H1 (cell line): ENCODE measurements around the gene CORO7. TPM values are rescaled to one million over a fixed set of nuclear protein-coding genes. Genes with fewer than 3 reads are reported as not detected.

ENCODE experiments used
- CTCF ChIA-PET: fragments of 300-600 bp; sonication (Branson Sonifier 250); formaldehyde crosslinking; loops from one replicate; lab custom pipeline; 2021; ENCODE audit not compliant: partially characterized antibody; lab: Charles Lee
- POLR2A ChIA-PET: fragments of 300-600 bp; sonication (Branson Sonifier 250); formaldehyde crosslinking; loops from one replicate; lab custom pipeline; 2021; ENCODE audit warnings: inconsistent platforms; ENCODE audit not compliant: partially characterized antibody; lab: Charles Lee
- DNase-seq, 2 experiments: peaks; one replicate each; pipeline versions ENCODE4 v3.0.0 to v3.0.0-alpha.2; 2010 to 2022; ENCODE audit warnings: low spot score in 2 of 2, low read depth in 1 of 2, mixed read lengths in 1 of 2
- FAIRE-seq: peaks from 2 replicates; lab custom pipeline; 2011; peaks lifted over from hg19 to GRCh38; lab: Jason Lieb, UNC
- H2AFZ ChIP-seq: 2 replicates; pipeline ENCODE4 v1.8.1; 2012; ENCODE audit warnings: low read length, inconsistent platforms
- H2AK5ac ChIP-seq: 2 replicates; pipeline ENCODE4 v1.6.1; 2013; ENCODE audit warnings: low read depth, low read length
- H2BK120ac ChIP-seq: replicated peaks from 2 replicates; pipeline ENCODE3; 2013; ENCODE audit warnings: low read depth, low read length, inconsistent platforms
- H2BK12ac ChIP-seq: 2 replicates; pipeline ENCODE4 v1.6.1; 2013; ENCODE audit warnings: low read depth, low read length
- H2BK15ac ChIP-seq: 2 replicates; pipeline ENCODE4 v1.6.1; 2013; ENCODE audit warnings: low read length
- H2BK20ac ChIP-seq: 2 replicates; pipeline ENCODE4 v1.6.1; 2013; ENCODE audit warnings: low read length
- H2BK5ac ChIP-seq: 2 replicates; pipeline ENCODE4 v1.6.1; 2013; ENCODE audit warnings: low read depth, low read length
- H3K14ac ChIP-seq: 2 replicates; pipeline ENCODE4 v1.6.1; 2013; ENCODE audit warnings: inconsistent platforms; ENCODE audit not compliant: insufficient read length
- H3K18ac ChIP-seq: 2 replicates; pipeline ENCODE4 v1.6.1; 2013; ENCODE audit warnings: low read length; ENCODE audit errors: extremely low read depth
- H3K23ac ChIP-seq: 2 replicates; pipeline ENCODE4 v1.6.1; 2013; ENCODE audit warnings: inconsistent platforms; ENCODE audit not compliant: insufficient read length
- H3K23me2 ChIP-seq: 2 replicates; pipeline ENCODE4 v1.6.1; 2013; ENCODE audit warnings: low read depth, low read length
- H3K27ac ChIP-seq: 2 replicates; pipeline ENCODE4 v1.6.1; 2011; ENCODE audit warnings: low read depth, low read length, inconsistent platforms
- H3K27me3 ChIP-seq, 4 experiments: replicated peaks in 1 of 4; 1 replicate in 1 of 4; 2 replicates in 3 of 4; pipeline versions ENCODE4 v1.6.1 to v1.8.1; 2011 to 2013; ENCODE audit warnings: low read length in 3 of 4, mild to moderate bottlenecking in 3 of 4, inconsistent platforms in 2 of 4, mixed read lengths in 2 of 4, moderate library complexity in 1 of 4; ENCODE audit not compliant: control insufficient read depth in 3 of 4, insufficient read depth in 3 of 4; ENCODE audit errors: extremely low read depth in 1 of 4
- H3K36me3 ChIP-seq, 4 experiments: 2 replicates each; pipeline versions ENCODE4 v1.6.1 to v1.8.1; 2011 to 2013; ENCODE audit warnings: mild to moderate bottlenecking in 4 of 4, low read length in 3 of 4, moderate library complexity in 2 of 4, control low read depth in 1 of 4, inconsistent platforms in 1 of 4; ENCODE audit not compliant: insufficient read depth in 4 of 4, control insufficient read depth in 2 of 4
- H3K4ac ChIP-seq: replicated peaks from 2 replicates; pipeline ENCODE3; 2013; ENCODE audit warnings: low read length, low read depth, mixed read lengths, inconsistent platforms; ENCODE audit not compliant: insufficient read length
- H3K4me1 ChIP-seq, 4 experiments: replicated peaks in 1 of 4; 1 replicate in 1 of 4; 2 replicates in 3 of 4; pipeline versions ENCODE4 v1.6.1 to v1.8.1; 2011 to 2013; ENCODE audit warnings: low read length in 3 of 4, inconsistent platforms in 2 of 4, mixed read lengths in 1 of 4; ENCODE audit not compliant: insufficient read depth in 4 of 4, control insufficient read depth in 3 of 4
- H3K4me2 ChIP-seq, 2 experiments: 2 replicates each; pipeline versions ENCODE4 v1.6.1 to v1.8.1; 2011 to 2013; ENCODE audit warnings: low read depth in 2 of 2, low read length in 2 of 2, control low read depth in 1 of 2, inconsistent platforms in 1 of 2, mild to moderate bottlenecking in 1 of 2; ENCODE audit not compliant: insufficient read depth in 1 of 2
- H3K4me3 ChIP-seq, 4 experiments: fragments of 200-600, 300-600 bp in 1 of 4; sonication (generic), shearing (Covaris generic), sonication (Bioruptor Twin) in 1 of 4; 2 replicates each; pipeline versions ENCODE4 v1.5.1 to v1.8.1; 2011 to 2016; ENCODE audit warnings: low read length in 4 of 4, low read depth in 3 of 4, control low read depth in 2 of 4, inconsistent platforms in 2 of 4, mild to moderate bottlenecking in 2 of 4, mixed read lengths in 1 of 4, moderate library complexity in 1 of 4; ENCODE audit not compliant: insufficient read depth in 2 of 4; ENCODE audit errors: extremely low read depth in 1 of 4
- H3K56ac ChIP-seq: replicated peaks from 2 replicates; pipeline ENCODE3; 2013; ENCODE audit warnings: low read depth, mild to moderate bottlenecking, mixed read lengths, low read length, inconsistent platforms; ENCODE audit not compliant: insufficient read length
- H3K79me1 ChIP-seq: 2 replicates; pipeline ENCODE4 v1.6.1; 2013; ENCODE audit warnings: low read depth, low read length, control low read depth
- H3K79me2 ChIP-seq, 2 experiments: 2 replicates each; pipeline versions ENCODE4 v1.6.1 to v1.8.1; 2012 to 2013; ENCODE audit warnings: low read length in 2 of 2, mild to moderate bottlenecking in 2 of 2, inconsistent platforms in 1 of 2; ENCODE audit not compliant: insufficient read depth in 2 of 2, control insufficient read depth in 1 of 2
- H3K9ac ChIP-seq, 4 experiments: replicated peaks in 1 of 4; 1 replicate in 1 of 4; 2 replicates in 3 of 4; pipeline versions ENCODE4 v1.6.1 to v1.8.1; 2011 to 2013; ENCODE audit warnings: low read depth in 3 of 4, low read length in 3 of 4, control low read depth in 2 of 4, mild to moderate bottlenecking in 2 of 4, moderate library complexity in 2 of 4, inconsistent platforms in 1 of 4; ENCODE audit errors: extremely low read depth in 1 of 4
- H3K9me3 ChIP-seq, 2 experiments: 2 replicates each; pipeline versions ENCODE4 v1.6.1 to v1.8.1; 2012 to 2013; ENCODE audit warnings: mild to moderate bottlenecking in 2 of 2, moderate library complexity in 2 of 2, control low read depth in 1 of 2, inconsistent platforms in 1 of 2, low read depth in 1 of 2, low read length in 1 of 2, mixed read lengths in 1 of 2; ENCODE audit not compliant: insufficient read depth in 2 of 2
- H4K20me1 ChIP-seq, 2 experiments: replicated peaks in 1 of 2; 2 replicates each; pipeline versions ENCODE3 to v1.8.1; 2011 to 2013; ENCODE audit warnings: inconsistent platforms in 2 of 2, low read length in 2 of 2, mild to moderate bottlenecking in 1 of 2; ENCODE audit not compliant: insufficient read depth in 2 of 2, control insufficient read depth in 1 of 2
- H4K5ac ChIP-seq: 2 replicates; pipeline ENCODE4 v1.6.1; 2013; ENCODE audit warnings: low read length, low read depth, mixed read lengths, inconsistent platforms; ENCODE audit not compliant: insufficient read length
- H4K8ac ChIP-seq: 2 replicates; pipeline ENCODE4 v1.8.0; 2013; ENCODE audit warnings: mild to moderate bottlenecking, moderate library complexity, low read length, inconsistent platforms; ENCODE audit not compliant: insufficient read depth; ENCODE audit errors: extremely low read depth
- H4K91ac ChIP-seq: replicated peaks from 2 replicates; pipeline ENCODE3; 2013; ENCODE audit warnings: low read length, mixed read lengths, inconsistent platforms; ENCODE audit not compliant: insufficient read length
- CHD1 ChIP-seq: IDR thresholded peaks from 2 replicates; pipeline ENCODE4 v1.6.1; 2012; ENCODE audit warnings: low read depth, low read length, improper control_type of control experiment
- CHD2 ChIP-seq: IDR thresholded peaks from 2 replicates; pipeline ENCODE4 v1.6.1; 2012; ENCODE audit warnings: low read length, improper control_type of control experiment
- EZH2 ChIP-seq: fragments of 200-600 bp; sonication (generic); IDR thresholded peaks from 2 replicates; pipeline ENCODE4 v1.7.1; 2012; ENCODE audit warnings: low read depth, mild to moderate bottlenecking, moderate library complexity, low read length, inconsistent platforms; ENCODE audit not compliant: severe bottlenecking
- HDAC2 ChIP-seq, 2 experiments: fragments of 300-600 bp in 1 of 2; sonication (generic) in 1 of 2; IDR thresholded peaks; 2 replicates each; pipeline ENCODE4 v1.6.1; 2011 to 2012; ENCODE audit warnings: low read depth in 2 of 2, low read length in 2 of 2, mild to moderate bottlenecking in 2 of 2, moderate library complexity in 2 of 2, borderline replicate concordance in 1 of 2, inconsistent platforms in 1 of 2
- HDAC6 ChIP-seq: IDR thresholded peaks from one replicate; pipeline ENCODE4 v1.7.1; 2012; ENCODE audit warnings: low read depth, mild to moderate bottlenecking, inconsistent platforms, low read length, moderate library complexity
- JUND ChIP-seq: IDR thresholded peaks from 2 replicates; pipeline ENCODE4 v1.6.1; 2011; ENCODE audit warnings: mild to moderate bottlenecking, improper control_type of control experiment, low read length
- KDM4A ChIP-seq: IDR thresholded peaks from one replicate; pipeline ENCODE4 v1.7.1; 2012; ENCODE audit warnings: low read depth, mild to moderate bottlenecking, moderate library complexity, low read length, inconsistent platforms; ENCODE audit not compliant: severe bottlenecking
- NANOG ChIP-seq: IDR thresholded peaks from 2 replicates; pipeline ENCODE4 v1.6.1; 2011; ENCODE audit warnings: low read length, low read depth, mild to moderate bottlenecking, inconsistent platforms; ENCODE audit not compliant: insufficient read depth, poor library complexity, severe bottlenecking
- PHF8 ChIP-seq: fragments of 200-600 bp; sonication (generic); conservative IDR thresholded peaks from 2 replicates; pipeline ENCODE4 v1.7.1; 2012; ENCODE audit warnings: low read depth, mild to moderate bottlenecking, inconsistent platforms, low read length, moderate library complexity
- POLR2AphosphoS5 ChIP-seq: IDR thresholded peaks from 2 replicates; pipeline ENCODE4 v1.6.1; 2011; ENCODE audit warnings: low read depth, low read length
- POU5F1 ChIP-seq: IDR thresholded peaks from 2 replicates; pipeline ENCODE4 v1.6.1; 2011; ENCODE audit warnings: low read depth, mild to moderate bottlenecking, low read length, moderate library complexity
- RFX5 ChIP-seq: IDR thresholded peaks from 2 replicates; pipeline ENCODE4 v1.6.1; 2011; ENCODE audit warnings: low read depth, low read length, improper control_type of control experiment, borderline replicate concordance
- SP1 ChIP-seq: IDR thresholded peaks from 2 replicates; pipeline ENCODE4 v1.6.1; 2011; ENCODE audit warnings: low read depth, low read length
- TCF12 ChIP-seq: IDR thresholded peaks from 2 replicates; pipeline ENCODE4 v1.6.1; 2011; ENCODE audit warnings: low read depth, mild to moderate bottlenecking, low read length
- YY1 ChIP-seq: IDR thresholded peaks from 2 replicates; pipeline ENCODE4 v1.6.1; 2011; ENCODE audit warnings: low read depth, mild to moderate bottlenecking, low read length
- WGBS, 2 experiments: shearing (Covaris generic) in 1 of 2; methylation state at CpG; one replicate each; pipeline versions ENCODE4 v1.1.6 to v1.1.7; 2013 to 2015; ENCODE audit warnings: low lambda C conversion rate in 2 of 2, mixed read lengths in 2 of 2, inconsistent platforms in 1 of 2, low coverage in 1 of 2, missing lambda C conversion rate in 1 of 2; ENCODE audit not compliant: insufficient replicate concordance in 2 of 2, insufficient coverage in 1 of 2, insufficient read length in 1 of 2; ENCODE audit errors: extremely low coverage in 1 of 2, missing lambda C conversion rate in 1 of 2; 5-methylcytosine and 5-hydroxymethylcytosine counted together
- polyA plus RNA-seq, 7 experiments: library from polyadenylated mRNA; depleted of rRNA in 3 of 7; stranded (reverse) in 5 of 7; unstranded in 2 of 7; fragments of >200 nt in 5 of 7; fragments of 200-250 nt in 2 of 7; gene quantifications; 1 replicate in 5 of 7; 2 replicates in 1 of 7; 4 replicates in 1 of 7; pipeline versions ENCODE4 v1.2.1 to v1.2.3, GENCODE V29; 2011 to 2013; ENCODE audit warnings: missing spikeins in 2 of 7, mixed read lengths in 2 of 7
- total RNA-seq: library from RNA; stranded (reverse); fragmentation: NEBNext Ultra II Directional; extraction: Animal tissue kit (Norgen Biotek cat#: 25700); gene quantifications from 2 replicates; pipeline ENCODE4 v1.2.1, GENCODE V29; 2021

Gene CORO7
- total and polyA plus RNA-seq, 2 of the 8 experiments (the other 6 are each of a cell fraction or from before 2014, with no cell fraction given) = 25.2 to 29.8 TPM

DNA sequence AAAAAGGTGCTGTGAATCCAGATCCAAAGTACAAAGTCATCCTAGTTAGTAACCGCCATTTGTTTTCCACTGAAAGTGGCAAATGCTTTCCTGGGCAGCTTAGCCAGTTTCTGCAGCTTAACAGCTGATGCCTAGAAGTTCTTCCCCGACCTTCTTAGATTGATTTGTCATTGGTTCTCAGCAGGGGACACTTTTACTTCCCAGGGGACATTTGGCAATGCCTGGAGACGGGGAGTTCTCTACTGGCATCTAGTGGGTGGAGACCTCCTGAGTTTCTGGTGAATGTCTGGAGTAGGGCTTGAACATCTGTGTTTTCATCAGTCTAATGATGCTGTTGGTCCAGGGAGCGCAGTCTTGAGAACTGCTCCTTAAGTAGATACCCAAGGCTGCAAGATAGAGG is 16.8 kb upstream of the CORO7 start:
- Histone ChIP-seq H3K36me3 (peaks cover 9 to 37% (median 17%) of the 10 kb centered on the region in 4 experiments; a peak in 6 of 8 replicates), H3K9ac (no peak overlapping the region)
- FAIRE-seq = no peak
- TF ChIP-seq POU5F1 (no peak), KDM4A (no peak), CHD1 (no peak), NANOG (no peak), TCF12 (no peak), CHD2 (no peak), JUND (no peak), PHF8 (no peak), POLR2AphosphoS5 (no peak), SP1 (no peak), HDAC2 (IDR thresholded peaks at IDR 0.05; ENCODE audit: borderline replicate concordance in 1 of 2, low read depth in 2 of 2, low read length in 2 of 2) (no peak), RFX5 (no peak), HDAC6 (no peak), YY1 (no peak), EZH2 (no peak)

More for the DNA sequence above, 16.8 kb upstream of the CORO7 start:
- Histone ChIP-seq H3K14ac (no peak overlapping the region), H2BK5ac (no peak overlapping the region), H4K5ac (no peak overlapping the region), H3K4me2 (no peak overlapping the region), H3K56ac (no peak overlapping the region), H3K23me2 (no peaks in the 10 kb centered on the region), H2BK120ac (no peak overlapping the region), H2BK20ac (no peak overlapping the region), H3K23ac (no peak overlapping the region), H2BK12ac (no peak overlapping the region), H3K79me2 (peaks cover 4 to 12% of the 10 kb centered on the region in 2 experiments; a peak in 3 of 4 replicates), H4K8ac (no peak overlapping the region), H3K4me3 (no peak overlapping the region), H3K27me3 (no peaks in the 10 kb centered on the region), H2AFZ (no peak overlapping the region), H3K4ac (no peak overlapping the region), H3K79me1 (peaks cover 5% of the 10 kb centered on the region; the same call in 1 of the 2 replicates), H4K91ac (no peak overlapping the region), H3K9me3 (no peaks in the 10 kb centered on the region), H4K20me1 (peaks cover 0 to 4% of the 10 kb centered on the region in 2 experiments), H2BK15ac (no peak overlapping the region), H3K27ac (no peak overlapping the region), H3K18ac (no peak overlapping the region), H3K4me1 (no peaks in the 10 kb centered on the region), H2AK5ac (no peak overlapping the region)
- CTCF ChIA-PET = no interaction called here
- WGBS, 2 experiments = 93% methylated on average over 4 of the region's 4 CpGs; no CpG with 5 or more reads in 1 of the 2 experiments
- POLR2A ChIA-PET = interaction anchor here (2.6 kb wide), 1 partner anchor 30 kb away, joined by 6 read pairs; no protein-coding TSS in a partner anchor
- no peak for DNase-seq
